HL-60 (cell line): Measurements from ENCODE around the gene WSB2.

Experiments
- CTCF ChIP-seq: IDR thresholded peaks from one replicate; pipeline ENCODE4 v1.5.1; 2011; ENCODE audit warnings: low read length, control low read depth, inconsistent platforms; ENCODE audit not compliant: insufficient read depth
- POLR2AphosphoS5 ChIP-seq: IDR thresholded peaks from 2 replicates; pipeline ENCODE4 v1.6.1; 2012; ENCODE audit warnings: low read depth

GRCh38 chr12:118035190-118036041 lies 25.6 kb downstream of the WSB2 start:
- TF ChIP-seq CTCF (no peak), POLR2AphosphoS5 (no peak)
